ENCODE results near the gene NFAM1.

NFAM1 gene

DNA sequence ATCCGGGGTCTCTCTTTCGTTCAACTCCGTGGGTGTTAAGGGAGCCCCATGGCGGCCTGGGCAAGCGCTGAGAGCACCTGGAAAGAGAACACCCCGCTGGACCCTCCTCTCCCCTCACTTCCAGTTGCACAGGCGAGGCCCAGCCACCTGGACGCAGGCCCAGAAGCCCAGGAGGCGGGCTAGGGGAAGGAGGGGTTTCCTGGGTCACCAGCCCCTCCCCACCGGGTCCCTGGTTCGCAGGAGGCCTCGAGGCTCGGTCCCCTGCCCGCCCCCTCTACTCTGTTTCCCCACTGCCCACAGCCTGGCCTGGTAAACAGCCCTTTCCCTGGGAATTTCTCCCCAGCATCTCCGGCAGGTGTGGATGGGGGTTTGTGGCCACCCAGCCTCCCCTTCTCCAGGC lies 8.5 kb upstream of the NFAM1 start:
- H3K4me3 ChIP-seq (ENCODE audit: control insufficient read depth, low read depth, low read length): no peak overlapping the region
- TF ChIP-seq, protein P1, sequence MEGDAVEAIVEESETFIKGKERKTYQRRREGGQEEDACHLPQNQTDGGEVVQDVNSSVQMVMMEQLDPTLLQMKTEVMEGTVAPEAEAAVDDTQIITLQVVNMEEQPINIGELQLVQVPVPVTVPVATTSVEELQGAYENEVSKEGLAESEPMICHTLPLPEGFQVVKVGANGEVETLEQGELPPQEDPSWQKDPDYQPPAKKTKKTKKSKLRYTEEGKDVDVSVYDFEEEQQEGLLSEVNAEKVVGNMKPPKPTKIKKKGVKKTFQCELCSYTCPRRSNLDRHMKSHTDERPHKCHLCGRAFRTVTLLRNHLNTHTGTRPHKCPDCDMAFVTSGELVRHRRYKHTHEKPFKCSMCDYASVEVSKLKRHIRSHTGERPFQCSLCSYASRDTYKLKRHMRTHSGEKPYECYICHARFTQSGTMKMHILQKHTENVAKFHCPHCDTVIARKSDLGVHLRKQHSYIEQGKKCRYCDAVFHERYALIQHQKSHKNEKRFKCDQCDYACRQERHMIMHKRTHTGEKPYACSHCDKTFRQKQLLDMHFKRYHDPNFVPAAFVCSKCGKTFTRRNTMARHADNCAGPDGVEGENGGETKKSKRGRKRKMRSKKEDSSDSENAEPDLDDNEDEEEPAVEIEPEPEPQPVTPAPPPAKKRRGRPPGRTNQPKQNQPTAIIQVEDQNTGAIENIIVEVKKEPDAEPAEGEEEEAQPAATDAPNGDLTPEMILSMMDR (conservative IDR thresholded peaks at IDR 0.05; ENCODE audit: control insufficient read depth, insufficient read depth, low read depth, low read length): no peak
- DNase-seq (ENCODE audit: low read depth): no peak

DNA sequence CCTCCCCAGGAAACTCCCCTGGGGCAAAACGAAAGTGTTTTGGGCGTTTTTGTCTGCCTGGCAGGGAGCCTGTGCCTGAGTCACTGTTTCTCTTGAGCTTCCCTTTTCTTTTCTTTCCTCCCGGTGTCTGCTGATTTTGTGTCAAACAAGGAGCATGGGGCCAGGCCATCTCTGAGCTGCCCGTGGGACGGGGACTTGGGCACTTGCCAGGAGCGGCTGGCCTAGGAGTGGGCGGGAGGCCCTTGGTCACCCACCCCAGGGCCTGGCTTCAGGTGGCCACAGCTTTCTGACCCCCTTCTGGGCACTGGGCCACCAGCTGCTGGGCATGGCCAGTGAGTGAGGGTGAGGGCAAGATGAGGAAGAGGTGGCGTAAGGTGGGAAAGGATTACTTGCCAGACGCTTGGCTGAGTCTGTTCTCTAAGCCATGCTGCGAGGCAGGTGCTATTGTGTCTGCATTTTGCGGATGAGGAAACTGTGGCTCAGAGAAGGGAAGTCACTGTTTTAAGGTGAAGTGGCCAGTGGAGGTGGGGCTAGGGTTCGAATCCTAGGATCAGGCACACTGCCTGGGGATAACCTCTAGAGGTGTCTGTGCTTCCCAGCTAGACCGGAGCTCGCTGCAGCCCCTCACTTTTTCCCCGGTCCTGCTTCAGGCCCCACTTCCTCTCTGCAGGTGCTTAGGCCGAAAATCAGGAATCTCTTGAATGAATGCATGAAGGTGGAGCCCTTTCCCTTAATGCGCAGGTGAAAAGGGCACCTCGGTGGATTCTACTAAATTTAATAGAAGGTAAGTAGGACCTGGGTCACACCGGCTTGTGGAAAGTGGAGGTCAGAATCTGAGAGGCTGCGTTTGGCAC lies 7.8 kb upstream of the NFAM1 start:
- TF ChIP-seq, protein P1 (conservative IDR thresholded peaks at IDR 0.05; ENCODE audit: control insufficient read depth, insufficient read depth, low read depth, low read length): no peak
- DNase-seq (ENCODE audit: low read depth): peak; percentile 47
- peak overlapping the region; percentile 15 for H3K4me3 ChIP-seq (ENCODE audit: control insufficient read depth, low read depth, low read length)

DNA sequence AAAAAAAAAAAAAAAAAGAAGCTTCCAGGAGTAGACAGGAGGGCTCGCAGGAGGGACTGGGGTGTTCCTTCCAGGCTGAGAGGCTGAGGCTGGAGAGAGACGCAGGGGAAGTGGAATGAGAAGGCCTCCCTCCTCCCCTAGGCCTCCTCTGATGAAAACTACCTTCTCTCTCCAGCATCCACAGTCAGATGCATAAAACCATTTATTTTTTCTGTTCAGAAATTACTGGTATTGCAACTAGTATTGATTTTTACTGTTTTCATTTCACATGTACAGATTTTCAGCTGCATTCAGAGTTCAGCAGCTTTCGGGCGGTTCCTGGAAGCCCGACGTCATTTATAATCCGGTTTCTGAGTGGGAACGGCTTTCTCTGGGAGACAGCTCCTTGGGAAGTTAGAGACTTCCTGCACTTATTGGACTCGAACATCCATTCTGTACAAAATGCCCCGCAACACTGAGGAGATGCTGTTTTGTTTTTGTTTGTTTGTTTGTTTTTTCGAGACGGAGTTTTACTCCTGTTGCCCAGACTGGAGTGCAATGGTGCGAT lies 6.9 kb upstream of the NFAM1 start:
- TF ChIP-seq, protein P1 (conservative IDR thresholded peaks at IDR 0.05; ENCODE audit: control insufficient read depth, insufficient read depth, low read depth, low read length): no peak
- no peak overlapping the region for H3K4me3 ChIP-seq (ENCODE audit: control insufficient read depth, low read depth, low read length)
- no peak for DNase-seq (ENCODE audit: low read depth)

DNA sequence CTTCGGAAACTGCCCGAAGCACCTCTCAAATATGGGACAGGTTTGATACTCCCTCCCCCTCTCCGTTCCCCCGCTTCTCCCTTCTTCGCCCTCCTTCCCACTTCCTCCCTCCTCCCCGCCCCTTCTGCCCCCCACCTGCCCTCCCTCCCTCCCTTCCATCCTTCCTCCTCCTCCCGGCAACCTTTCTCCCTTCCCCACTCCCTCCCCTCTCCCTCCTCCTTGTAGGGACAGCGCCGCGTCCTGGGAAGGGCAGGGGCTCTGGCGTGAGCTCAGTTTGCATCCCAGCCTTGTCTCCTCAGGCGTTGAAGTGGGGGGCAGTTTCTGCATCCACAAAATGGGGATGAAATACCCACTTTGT lies 6.1 kb upstream of the NFAM1 start:
- DNase-seq (ENCODE audit: low read depth): no peak
- H3K4me3 ChIP-seq (ENCODE audit: control insufficient read depth, low read depth, low read length): no peak overlapping the region
- TF ChIP-seq, protein P1 (conservative IDR thresholded peaks at IDR 0.05; ENCODE audit: control insufficient read depth, insufficient read depth, low read depth, low read length): no peak

DNA sequence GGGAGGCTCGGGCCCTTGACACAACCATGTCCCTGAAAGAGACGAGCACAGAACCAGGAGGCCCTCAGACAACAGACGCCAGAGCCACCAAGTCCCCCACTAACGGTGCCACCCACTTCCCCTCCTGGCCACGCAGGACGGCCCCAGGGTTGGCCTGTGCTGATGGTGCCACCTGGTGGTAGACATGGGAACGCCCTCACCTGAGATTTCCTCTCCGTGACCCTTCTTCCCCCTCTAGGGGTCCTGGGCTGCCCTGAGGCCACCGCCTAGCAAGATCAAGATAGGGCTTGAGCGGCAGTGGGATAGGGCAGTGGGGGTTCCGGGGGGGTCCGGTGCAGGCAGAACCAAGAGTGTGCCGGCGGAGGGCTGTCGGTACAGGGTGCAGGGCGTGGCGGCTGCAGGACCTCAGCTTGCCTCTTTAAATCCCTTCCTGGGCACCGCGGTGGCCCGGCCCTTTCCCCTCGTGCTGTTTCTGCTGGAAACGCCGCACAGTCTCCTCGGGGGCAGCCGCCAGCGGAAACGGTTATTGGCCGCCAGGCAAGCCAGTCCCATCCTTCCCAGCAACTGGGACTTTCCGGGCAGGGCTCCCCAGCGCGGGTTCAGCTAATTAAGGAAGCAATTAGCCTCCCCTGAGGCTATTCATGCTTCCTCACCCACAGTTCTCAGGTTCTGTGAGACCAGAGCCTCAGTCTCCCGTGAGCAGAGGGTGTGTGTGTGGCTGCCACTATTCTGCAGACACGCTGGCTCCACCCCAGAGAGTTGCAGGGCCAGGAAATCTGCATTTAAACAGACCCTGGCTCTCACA lies 5.5 kb upstream of the NFAM1 start:
- DNase-seq (ENCODE audit: low read depth): peak; percentile 39
- peak overlapping the region; percentile 36 for H3K4me3 ChIP-seq (ENCODE audit: control insufficient read depth, low read depth, low read length)
- TF ChIP-seq, protein P1 (conservative IDR thresholded peaks at IDR 0.05; ENCODE audit: control insufficient read depth, insufficient read depth, low read depth, low read length): peak; percentile 94

DNA sequence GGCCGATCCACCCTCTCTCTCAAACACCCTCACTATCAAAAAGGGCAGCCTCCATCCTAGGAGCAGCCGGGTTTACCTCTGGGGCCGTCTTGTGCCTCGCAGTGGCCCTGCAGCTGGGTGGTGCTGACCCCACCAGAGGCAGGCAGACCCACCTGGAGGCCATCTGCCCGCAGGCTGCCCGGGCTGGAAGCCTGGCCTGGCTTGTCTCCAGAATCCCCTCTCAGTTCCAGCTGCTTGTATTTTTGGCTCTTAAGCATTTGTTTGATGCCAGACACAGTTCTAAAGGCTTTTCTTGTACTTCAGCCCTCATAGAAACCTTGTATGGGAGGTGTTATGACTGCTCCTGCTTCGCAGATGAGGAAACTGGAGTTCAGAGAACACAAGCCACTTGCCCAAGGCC lies 4.2 kb upstream of the NFAM1 start:
- no peak overlapping the region for H3K4me3 ChIP-seq (ENCODE audit: control insufficient read depth, low read depth, low read length)
- DNase-seq (ENCODE audit: low read depth): no peak
- TF ChIP-seq, protein P1 (conservative IDR thresholded peaks at IDR 0.05; ENCODE audit: control insufficient read depth, insufficient read depth, low read depth, low read length): no peak

Data from fibroblast of mammary gland (primary cell).